Tibial nerve (tissue), 3 donors: ENCODE measurements around the gene KCNG3.

ENCODE experiments used
- CTCF ChIP-seq, 5 experiments: fragments of 200-600 bp in 3 of 5; fragments of 450-650 bp in 2 of 5; sonication (generic) in 3 of 5; IDR thresholded peaks; one replicate each; pipeline ENCODE4 v1.5.1; 2016 to 2019; ENCODE audit warnings: antibody characterized with exemption in 5 of 5, mild to moderate bottlenecking in 3 of 5, moderate library complexity in 2 of 5
- POLR2A ChIP-seq, 2 donors: fragments of 450-650 bp; IDR thresholded peaks; one replicate each; pipeline ENCODE4 v1.6.1; 2017; ENCODE audit warnings: antibody characterized with exemption in 2 of 2, mild to moderate bottlenecking in 2 of 2, moderate library complexity in 2 of 2

GRCh38 chr2:42407476-42407875 is 86.3 kb downstream of the KCNG3 start:
- TF ChIP-seq CTCF (IDR thresholded peaks at IDR 0.05) (no peak), POLR2A (IDR thresholded peaks at IDR 0.05) (no peak)
